Stimulated activated CD8-positive, alpha-beta memory T cell treated with anti-CD3 and anti-CD28 coated beads, Interleukin-7, amount 100 ng/mL, for 1 hour (primary cell): ENCODE measurements around the gene TDRD9.
"Not testable (repeated sequence)": the region's sequence is repeated elsewhere in the genome, so short reads cannot be mapped to it uniquely, and the experiment has no call there.

Experiments
- DNase-seq, 2 donors: peaks; one replicate each; pipeline ENCODE4 v3.0.0-alpha.2; 2020; ENCODE audit warnings: low read depth in 2 of 2

TDRD9 gene

GRCh38 chr14:103925316-103925715 lies 2.9 kb upstream of the TDRD9 start:
- no peak for DNase-seq

GRCh38 chr14:103927566-103927965 lies 690 bp upstream of the TDRD9 start:
- DNase-seq: no peak

DNA sequence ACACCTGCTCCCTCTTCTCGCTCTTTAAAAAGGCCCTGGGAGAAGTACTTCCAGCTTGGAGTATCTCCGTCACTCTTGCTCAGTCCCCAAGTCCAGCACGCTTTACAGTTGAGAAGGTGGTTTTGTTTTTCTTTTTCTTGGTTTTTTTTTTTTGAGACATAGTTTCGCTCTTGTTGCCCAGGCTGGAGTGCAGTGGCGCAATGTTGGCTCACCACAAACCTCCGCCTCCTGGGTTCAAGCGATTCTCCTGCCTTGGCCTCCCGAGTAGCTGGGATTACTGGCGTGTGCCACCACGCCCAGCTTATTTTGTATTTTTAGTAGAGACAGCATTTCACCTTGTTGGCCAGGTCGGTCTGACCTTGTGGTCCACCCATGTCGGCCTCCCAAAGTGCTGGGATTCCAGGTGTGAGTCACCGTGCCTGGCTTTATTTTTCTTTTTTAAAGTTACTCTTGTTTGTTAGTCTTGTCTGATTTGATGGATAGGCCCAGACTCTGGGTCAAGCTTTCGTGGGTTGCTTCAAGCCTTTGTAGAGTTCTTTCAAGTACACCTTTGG lies 1.9 kb downstream of the TDRD9 start:
- no peak for DNase-seq

DNA sequence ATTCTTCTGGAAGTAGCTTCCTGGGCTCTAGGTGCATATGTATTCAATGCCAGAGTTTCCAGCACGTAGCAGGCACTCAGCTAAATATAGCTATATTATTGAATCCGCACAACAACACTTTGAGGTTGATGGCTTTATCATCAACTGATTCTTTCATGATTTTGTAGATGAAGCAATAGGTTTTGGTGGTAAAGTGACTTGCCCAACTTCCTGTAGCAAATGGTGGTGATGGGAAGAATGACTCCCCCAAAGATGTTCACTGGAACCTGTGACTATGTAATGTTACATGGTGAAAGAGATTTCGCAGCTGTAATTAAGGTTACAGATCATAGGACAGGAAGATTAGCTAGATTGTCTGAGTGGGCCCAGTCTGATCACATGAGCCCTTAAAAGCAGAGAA lies 3.2 kb downstream of the TDRD9 start:
- no peak for DNase-seq

GRCh38 chr14:103932791-103933490 lies 4.7 kb downstream of the TDRD9 start:
- DNase-seq: no peak

DNA sequence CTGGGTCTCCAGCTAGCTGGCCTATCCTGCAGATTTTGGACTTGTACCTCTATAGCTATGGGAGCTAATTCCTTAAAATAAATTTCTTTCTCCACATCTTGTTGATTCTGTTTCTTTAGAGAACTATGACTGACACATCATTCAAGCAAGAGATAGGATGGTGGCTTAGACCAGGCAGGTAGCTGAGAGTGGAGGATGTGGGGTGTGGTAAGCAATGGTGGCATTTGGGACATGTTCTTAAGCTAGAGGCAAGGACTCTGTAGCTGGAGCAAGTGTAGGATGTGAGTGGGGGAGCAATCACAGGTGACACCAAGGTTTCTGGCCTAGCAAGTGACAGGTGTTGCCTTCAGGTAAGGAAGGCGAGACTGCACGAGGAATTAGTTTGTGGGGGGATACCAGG lies 6.8 kb downstream of the TDRD9 start:
- no peak for DNase-seq

DNA sequence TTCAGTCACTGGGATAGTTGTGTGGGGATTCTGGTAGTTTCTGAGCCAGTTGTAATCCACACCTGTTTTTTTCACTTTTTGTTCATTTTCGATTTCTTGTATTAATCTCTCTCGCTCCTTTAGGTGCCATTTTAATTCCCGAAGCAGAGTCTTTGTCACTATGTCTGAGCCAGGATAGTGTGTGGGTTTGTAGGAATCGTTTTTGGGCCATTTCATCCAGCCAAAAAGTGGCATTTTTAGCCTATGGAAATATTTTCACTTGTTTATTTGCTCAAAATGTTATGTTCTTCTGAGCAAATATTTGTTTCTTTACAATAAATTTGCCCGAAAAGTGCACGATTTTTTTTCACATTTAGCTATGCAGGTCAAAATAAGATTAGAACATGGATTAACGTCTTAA lies 13.2 kb downstream of the TDRD9 start:
- no peak for DNase-seq

DNA sequence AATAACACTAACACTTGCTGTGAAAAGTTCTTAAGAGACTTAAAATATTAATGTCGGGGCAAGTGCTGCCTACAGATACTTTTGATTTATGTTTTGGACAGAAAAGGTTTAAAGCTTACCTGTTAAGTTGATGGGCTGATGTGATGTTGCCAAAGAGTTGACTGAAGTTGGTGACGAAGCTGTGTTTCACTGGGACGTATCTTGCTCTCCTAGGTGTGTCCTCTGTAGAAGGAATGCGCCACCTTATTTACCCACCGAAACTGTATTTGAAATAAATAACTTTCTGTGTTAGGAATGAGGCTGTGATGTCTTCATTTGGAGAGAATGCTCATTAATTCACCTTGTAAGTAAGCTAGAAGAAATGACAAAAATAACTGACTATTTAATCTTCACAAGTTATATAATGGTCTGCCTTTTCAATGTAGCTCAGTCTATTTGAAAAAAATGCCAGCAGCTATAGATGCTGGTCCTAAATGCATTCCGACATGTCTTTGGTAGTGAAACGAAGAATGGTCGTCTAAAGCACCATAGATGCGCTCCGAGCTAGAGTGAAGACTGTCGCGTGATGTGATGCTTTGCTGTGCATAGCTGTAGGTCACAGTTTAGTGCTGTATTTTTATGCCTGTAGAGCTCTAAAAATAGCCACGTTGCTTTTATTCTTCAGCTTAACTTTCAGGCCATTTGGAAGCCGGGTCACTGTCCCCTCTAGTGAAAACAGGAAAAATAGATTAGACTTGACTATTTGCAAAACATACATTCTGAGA lies 13.9 kb downstream of the TDRD9 start, which contains the start of gene RD3L:
RD3L (minus strand) TSS at position 557 of the 764 bp plus-strand sequence. CDS start 834 bp downstream, outside the sequence.
- no peak for DNase-seq

- DNase-seq: no peak
Measured at GRCh38 chr14:103943673-103944072, 15.4 kb downstream of the TDRD9 start.

DNA sequence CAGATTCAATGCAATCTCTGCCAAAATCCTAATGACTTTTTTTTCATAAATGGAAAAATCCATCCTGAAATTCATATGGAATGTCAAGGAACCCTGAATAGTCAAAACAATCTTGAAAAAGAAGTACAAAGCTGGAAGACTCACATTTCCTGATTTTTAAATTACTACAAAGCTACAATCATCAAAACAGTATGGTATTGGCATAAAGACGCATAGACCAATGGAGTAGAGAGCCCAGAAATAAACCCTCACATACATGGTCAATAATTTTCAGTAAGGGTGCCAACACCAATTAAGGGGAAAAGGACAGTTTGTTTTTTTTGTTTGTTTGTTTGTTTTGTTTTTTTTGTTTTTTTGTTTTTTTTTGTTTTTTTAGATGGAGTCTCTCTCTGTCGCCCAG lies 18.7 kb downstream of the TDRD9 start:
- no peak for DNase-seq

DNA sequence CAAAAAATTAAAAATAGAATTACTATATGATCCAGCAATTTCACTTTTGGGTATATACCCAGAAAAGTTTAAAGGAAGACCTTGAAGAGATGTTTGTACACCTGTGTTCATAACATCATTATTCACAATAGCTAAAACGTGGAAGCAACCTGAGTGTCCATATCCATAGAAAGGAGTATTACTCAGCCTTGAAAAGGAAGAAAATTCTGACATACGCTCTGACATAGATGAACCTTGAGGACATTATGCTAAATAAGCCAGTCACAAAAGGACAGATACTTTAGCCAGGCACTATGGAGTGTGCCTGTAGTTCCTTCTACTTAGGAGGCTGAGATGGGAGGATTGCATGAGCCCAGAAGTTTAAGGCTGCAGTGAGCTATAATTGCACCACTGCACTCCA lies 20.2 kb downstream of the TDRD9 start:
- DNase-seq: no peak

GRCh38 chr14:103949131-103949790 lies 21.0 kb downstream of the TDRD9 start:
- no peak for DNase-seq

DNA sequence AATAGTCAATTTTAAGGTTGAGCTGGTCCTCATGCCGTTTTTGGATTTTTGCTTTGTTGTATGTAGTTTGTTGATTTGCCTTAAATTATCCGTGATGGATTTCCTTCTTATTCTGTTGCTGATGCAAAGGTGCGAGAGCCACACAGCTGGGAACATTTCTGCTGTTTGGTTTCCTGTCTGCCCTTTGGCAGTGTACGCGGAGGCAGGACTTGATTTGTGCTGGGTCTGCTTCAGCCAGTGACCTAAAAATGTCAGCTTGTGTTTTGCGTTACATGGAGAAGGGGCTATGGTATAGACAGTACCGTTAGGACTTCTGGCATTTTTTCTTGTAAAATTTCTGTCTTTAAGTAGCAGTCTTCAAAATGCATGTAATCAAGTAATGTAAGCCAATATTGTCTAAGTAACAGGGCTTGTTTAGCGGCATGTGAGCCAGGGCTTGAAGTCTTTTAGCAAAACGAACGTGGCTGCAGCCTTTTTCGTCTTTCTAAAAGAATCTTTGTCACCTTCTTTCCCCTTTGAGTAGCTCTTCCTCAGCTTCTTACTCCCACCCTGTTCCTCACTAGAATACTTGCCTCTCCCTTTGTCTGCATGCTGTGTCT lies 32.3 kb downstream of the TDRD9 start:
- no peak for DNase-seq

GRCh38 chr14:103961928-103962578 lies 33.8 kb downstream of the TDRD9 start:
- no peak for DNase-seq

DNA sequence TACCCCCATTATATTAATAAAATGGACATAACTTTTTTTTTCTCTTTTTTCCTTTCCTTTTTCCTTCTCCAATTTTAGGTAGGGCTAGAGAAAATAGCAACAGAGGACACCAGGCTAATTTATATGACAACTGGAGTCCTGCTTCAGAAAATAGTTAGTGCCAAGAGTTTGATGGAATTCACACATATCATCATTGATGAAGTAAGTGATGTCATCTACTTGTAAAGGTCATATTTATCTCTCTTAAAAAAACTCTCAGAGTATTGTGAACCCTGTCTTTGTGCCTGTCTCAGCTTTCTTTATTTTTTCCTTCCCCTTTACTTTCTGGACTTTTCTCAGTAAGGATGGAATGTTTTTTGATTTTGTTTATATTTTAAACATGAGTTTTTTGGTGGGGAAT lies 38.4 kb downstream of the TDRD9 start:
- DNase-seq: no peak

DNA sequence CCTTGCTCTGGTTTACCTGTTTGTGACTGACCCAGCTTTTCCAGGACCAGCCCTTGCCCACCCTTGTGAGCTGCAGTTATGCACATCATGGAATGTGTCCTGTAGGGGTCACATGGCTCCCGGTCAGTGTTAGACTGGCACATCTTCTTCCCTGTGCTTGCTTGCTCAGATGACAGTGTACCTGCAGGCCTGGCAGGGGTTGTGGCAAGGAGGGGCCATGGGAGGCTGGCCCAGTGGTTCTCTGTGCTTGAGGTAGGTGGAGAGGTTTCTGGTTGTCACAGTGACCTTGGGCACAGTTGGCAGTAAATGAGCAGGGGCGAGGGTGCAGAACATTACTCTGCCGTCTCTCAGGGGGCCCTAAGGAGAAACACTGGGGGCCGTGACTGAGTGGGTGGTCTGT lies 41.7 kb downstream of the TDRD9 start:
- no peak for DNase-seq

- DNase-seq: no peak
Measured at GRCh38 chr14:103973354-103973753, 45.1 kb downstream of the TDRD9 start.

- no peak for DNase-seq
Measured at GRCh38 chr14:103974575-103974974, 46.3 kb downstream of the TDRD9 start.

DNA sequence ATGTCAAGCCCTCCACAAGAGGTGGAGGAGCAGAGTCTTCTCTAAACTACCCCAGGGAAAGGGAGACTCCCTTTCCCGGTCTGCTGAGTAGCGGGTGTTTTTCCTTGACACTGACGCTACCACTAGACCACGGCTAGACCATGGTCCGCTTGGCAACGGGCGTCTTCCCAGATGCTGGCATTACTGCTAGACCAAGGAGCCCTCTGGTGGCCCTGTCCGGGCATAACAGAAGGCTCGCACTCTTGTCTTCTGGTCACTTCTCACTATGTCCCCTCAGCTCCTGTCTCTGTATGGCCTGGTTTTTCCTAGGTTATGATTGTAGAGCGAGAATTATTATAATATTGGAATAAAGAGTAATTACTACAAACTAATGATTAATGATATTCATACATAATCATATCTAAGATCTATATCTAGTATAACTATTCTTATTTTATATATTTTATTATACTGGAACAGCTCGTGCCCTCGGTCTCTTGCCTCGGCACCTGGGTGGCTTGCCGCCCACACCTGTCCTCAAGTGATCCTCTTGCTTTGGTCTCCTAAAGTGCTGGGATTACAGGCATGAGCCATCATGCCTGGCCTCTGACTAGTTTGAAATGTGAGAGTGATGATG lies 52.5 kb downstream of the TDRD9 start:
- not testable (repeated sequence) for DNase-seq

DNA sequence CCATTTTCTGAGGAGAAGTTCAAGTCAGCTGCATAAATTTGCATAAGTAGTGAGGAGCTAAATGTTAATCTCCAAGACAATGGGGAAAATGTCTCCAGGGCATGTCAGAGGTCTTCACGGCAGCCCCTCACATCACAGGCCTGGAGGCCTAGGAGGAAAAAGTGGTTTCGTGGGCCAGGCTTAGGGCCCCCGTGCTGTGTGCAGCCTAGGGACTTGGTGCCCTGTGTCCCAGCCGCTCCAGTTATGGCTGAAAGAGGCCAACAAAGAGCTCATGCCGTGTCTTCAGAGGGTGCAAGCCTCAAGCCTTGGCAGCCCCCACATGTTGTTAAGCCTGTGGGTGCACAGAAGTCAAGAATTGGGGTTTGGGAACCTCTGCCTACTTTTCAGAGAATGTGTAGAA lies 55.9 kb downstream of the TDRD9 start:
- DNase-seq: no peak

DNA sequence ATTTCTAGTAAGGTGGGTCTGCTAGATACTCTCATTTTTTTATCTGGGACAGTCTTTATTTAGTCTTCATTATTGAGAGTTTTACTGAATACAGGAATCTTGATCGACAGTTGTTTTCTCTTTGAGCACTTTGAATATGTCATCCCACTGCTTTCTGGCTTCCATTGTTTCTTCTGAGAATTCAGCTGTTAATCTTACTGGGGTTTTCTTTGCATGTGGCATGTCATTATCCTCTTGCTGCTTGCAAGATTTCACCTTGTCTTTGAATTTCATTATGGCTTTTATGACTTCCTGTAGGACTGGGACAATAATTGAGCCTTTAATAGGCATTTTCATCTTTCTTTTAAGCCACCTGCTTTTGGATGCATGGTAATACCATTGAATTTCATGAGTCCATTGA lies 60.8 kb downstream of the TDRD9 start:
- DNase-seq: no peak
